Subcutaneous abdominal adipose tissue (tissue), 5 donors: ENCODE results near the gene IL33.

Experiments used
- H3K27ac ChIP-seq: one replicate; pipeline ENCODE4 v1.7.0; 2013; ENCODE audit warnings: low read depth, mild to moderate bottlenecking, inconsistent platforms, low read length, moderate library complexity
- H3K27me3 ChIP-seq, 5 donors: one replicate each; pipeline ENCODE4 v1.7.0; 2013; ENCODE audit warnings: low read length in 5 of 5, inconsistent platforms in 1 of 5; ENCODE audit not compliant: control insufficient read depth in 5 of 5, insufficient read depth in 4 of 5
- H3K36me3 ChIP-seq, 5 donors: one replicate each; pipeline ENCODE4 v1.7.0; 2013; ENCODE audit warnings: low read length in 5 of 5; ENCODE audit not compliant: control insufficient read depth in 5 of 5, insufficient read depth in 5 of 5
- H3K4me1 ChIP-seq, 5 donors: one replicate each; pipeline ENCODE4 v1.7.0; 2013; ENCODE audit warnings: low read length in 5 of 5, mild to moderate bottlenecking in 3 of 5, moderate library complexity in 1 of 5; ENCODE audit not compliant: control insufficient read depth in 5 of 5, insufficient read depth in 5 of 5
- H3K4me3 ChIP-seq, 5 donors: one replicate each; pipeline ENCODE4 v1.7.0; 2013; ENCODE audit warnings: low read length in 5 of 5, low read depth in 1 of 5
- H3K9ac ChIP-seq, 5 donors: one replicate each; pipeline ENCODE4 v1.7.0; 2013; ENCODE audit warnings: low read length in 5 of 5, mild to moderate bottlenecking in 4 of 5, moderate library complexity in 3 of 5
- H3K9me3 ChIP-seq, 5 donors: one replicate each; pipeline ENCODE4 v1.7.0; 2013; ENCODE audit warnings: low read length in 5 of 5; ENCODE audit not compliant: control insufficient read depth in 5 of 5
- donor health status: healthy.
- donor health status: healthy.
- donor health status: healthy.
- donor health status: healthy.
- donor health status: healthy.

The IL33 gene

GRCh38 chr9:6188906-6189305 lies 26.7 kb upstream of the IL33 start:
- H3K36me3 ChIP-seq, result no peaks in the 10 kb centered on the region

GRCh38 chr9:6194934-6195333 lies 20.7 kb upstream of the IL33 start:
- no peak overlapping the region for H3K27ac ChIP-seq
- H3K4me3 ChIP-seq, result no peak overlapping the region

More at GRCh38 chr9:6188906-6189305, 26.7 kb upstream of the IL33 start:
- H3K4me1 ChIP-seq, result peaks cover 0 to 11% (median 4%) of the 10 kb centered on the region in 5 donors
- no peaks in the 10 kb centered on the region for H3K9me3 ChIP-seq
- H3K27ac ChIP-seq, result no peak overlapping the region
- H3K27me3 ChIP-seq, result no peaks in the 10 kb centered on the region
- H3K9ac ChIP-seq, result no peak overlapping the region
- H3K4me3 ChIP-seq, result no peak overlapping the region

GRCh38 chr9:6195714-6196360 lies 19.8 kb upstream of the IL33 start:
- Histone ChIP-seq H3K9ac (no peak overlapping the region), H3K9me3 (no peaks in the 10 kb centered on the region), H3K36me3 (no peaks in the 10 kb centered on the region), H3K4me1 (peaks cover 0 to 16% (median 3%) of the 10 kb centered on the region in 5 donors), H3K27me3 (no peaks in the 10 kb centered on the region), H3K27ac (no peak overlapping the region), H3K4me3 (no peak overlapping the region)

More at GRCh38 chr9:6194934-6195333, 20.7 kb upstream of the IL33 start:
- H3K36me3 ChIP-seq, result no peaks in the 10 kb centered on the region
- H3K4me1 ChIP-seq, result peaks cover 0 to 16% (median 3%) of the 10 kb centered on the region in 5 donors
- no peak overlapping the region for H3K9ac ChIP-seq
- H3K27me3 ChIP-seq, result no peaks in the 10 kb centered on the region
- H3K9me3 ChIP-seq, result no peaks in the 10 kb centered on the region

GRCh38 chr9:6197330-6197729 lies 18.3 kb upstream of the IL33 start:
- Histone ChIP-seq H3K4me3 (no peak overlapping the region), H3K4me1 (peaks cover 0 to 16% (median 3%) of the 10 kb centered on the region in 5 donors), H3K27me3 (no peaks in the 10 kb centered on the region), H3K27ac (no peak overlapping the region), H3K9ac (no peak overlapping the region), H3K36me3 (no peaks in the 10 kb centered on the region), H3K9me3 (no peaks in the 10 kb centered on the region)

- Histone ChIP-seq H3K9me3 (no peaks in the 10 kb centered on the region), H3K9ac (no peak overlapping the region), H3K36me3 (no peaks in the 10 kb centered on the region), H3K4me1 (peaks cover 0 to 16% (median 3%) of the 10 kb centered on the region in 5 donors), H3K27me3 (no peaks in the 10 kb centered on the region), H3K4me3 (no peak overlapping the region), H3K27ac (no peak overlapping the region)
Measured at GRCh38 chr9:6198251-6198650, 17.4 kb upstream of the IL33 start.

- no peak overlapping the region for H3K9ac ChIP-seq
Measured at GRCh38 chr9:6199596-6199995, 16.0 kb upstream of the IL33 start.

GRCh38 chr9:6200761-6201160 lies 14.8 kb upstream of the IL33 start:
- no peaks in the 10 kb centered on the region for H3K27me3 ChIP-seq
- no peak overlapping the region for H3K4me3 ChIP-seq
- peaks cover 0 to 16% (median 3%) of the 10 kb centered on the region in 5 donors for H3K4me1 ChIP-seq
- no peak overlapping the region for H3K9ac ChIP-seq
- H3K36me3 ChIP-seq, result no peaks in the 10 kb centered on the region
- H3K9me3 ChIP-seq, result no peaks in the 10 kb centered on the region
- H3K27ac ChIP-seq, result no peak overlapping the region

More at GRCh38 chr9:6199596-6199995, 16.0 kb upstream of the IL33 start:
- Histone ChIP-seq H3K27me3 (no peaks in the 10 kb centered on the region), H3K4me1 (peaks cover 0 to 16% (median 3%) of the 10 kb centered on the region in 5 donors), H3K9me3 (no peaks in the 10 kb centered on the region), H3K27ac (no peak overlapping the region), H3K36me3 (no peaks in the 10 kb centered on the region), H3K4me3 (no peak overlapping the region)

GRCh38 chr9:6209966-6210365 lies 5.6 kb upstream of the IL33 start:
- H3K9ac ChIP-seq, result no peak overlapping the region
- H3K27ac ChIP-seq, result no peak overlapping the region
- peaks cover 18 to 25% (median 21%) of the 10 kb centered on the region in 5 donors for H3K9me3 ChIP-seq
- H3K4me3 ChIP-seq, result no peak overlapping the region
- H3K4me1 ChIP-seq, result peaks cover 0 to 3% (median 0%) of the 10 kb centered on the region in 5 donors
- H3K36me3 ChIP-seq, result no peaks in the 10 kb centered on the region
- H3K27me3 ChIP-seq, result no peaks in the 10 kb centered on the region

GRCh38 chr9:6212722-6213375 lies 2.8 kb upstream of the IL33 start:
- H3K27ac ChIP-seq, result no peak overlapping the region
- H3K4me3 ChIP-seq, result no peak overlapping the region
- no peak overlapping the region for H3K9ac ChIP-seq
- peaks cover 18 to 25% (median 21%) of the 10 kb centered on the region in 5 donors for H3K9me3 ChIP-seq
- H3K27me3 ChIP-seq, result no peaks in the 10 kb centered on the region
- no peaks in the 10 kb centered on the region for H3K36me3 ChIP-seq
- peaks cover 0 to 11% (median 4%) of the 10 kb centered on the region in 5 donors for H3K4me1 ChIP-seq

- Histone ChIP-seq H3K4me1 (peaks cover 0 to 11% (median 4%) of the 10 kb centered on the region in 5 donors), H3K36me3 (no peaks in the 10 kb centered on the region), H3K4me3 (no peak overlapping the region), H3K9me3 (peaks cover 11 to 16% (median 14%) of the 10 kb centered on the region in 5 donors), H3K27ac (no peak overlapping the region), H3K9ac (no peak overlapping the region), H3K27me3 (no peaks in the 10 kb centered on the region)
Measured at GRCh38 chr9:6214434-6214833, 1.2 kb upstream of the IL33 start.
